Panc1 (cell line): ENCODE measurements around the gene FOXK2. TPM values are rescaled to one million over a fixed set of nuclear protein-coding genes. Genes with fewer than 3 reads are reported as not detected.

Experiments used
- ATAC-seq: fragments of 200-7000 bp; cut with Tn5 transposase; 2 replicates; pipeline ENCODE4 v1.9.1; 2020; ENCODE audit warnings: mild to moderate bottlenecking, moderate library complexity
- BruUV-seq: library from RNA; stranded (reverse); fragments of 400-500 nt; replicated peaks from 2 replicates; lab custom pipeline; 2021; lab: Mats Ljungman, UMichigan
- CTCF ChIA-PET: fragments of 300-600 bp; sonication (Branson Sonifier 250); formaldehyde crosslinking; loops from one replicate; lab custom pipeline; 2022; ENCODE audit warnings: antibody characterized with exemption; lab: Charles Lee
- POLR2A ChIA-PET: fragments of 300-600 bp; sonication (Branson Sonifier 250); formaldehyde crosslinking; loops from one replicate; lab custom pipeline; 2022; ENCODE audit warnings: antibody characterized with exemption; lab: Charles Lee
- DNase-seq: peaks from one replicate; pipeline ENCODE4 v3.0.0-alpha.2; 2010; ENCODE audit warnings: low read depth, low spot score
- H3K27ac ChIP-seq: 2 replicates; pipeline ENCODE4 v1.5.1; 2011; ENCODE audit warnings: mild to moderate bottlenecking, low read length, inconsistent platforms
- H3K27me3 ChIP-seq: fragments of 200-500 bp; sonication (Bioruptor generic); 2 replicates; pipeline ENCODE4 v1.6.0; 2014; ENCODE audit warnings: low read length, inconsistent platforms; ENCODE audit not compliant: control insufficient read depth, insufficient read depth
- H3K36me3 ChIP-seq: fragments of 200-500 bp; sonication (Bioruptor generic); 2 replicates; pipeline ENCODE4 v1.5.1; 2014; ENCODE audit warnings: inconsistent platforms, mild to moderate bottlenecking, low read length, moderate library complexity; ENCODE audit not compliant: control insufficient read depth, insufficient read depth
- H3K4me1 ChIP-seq: 2 replicates; pipeline ENCODE4 v1.5.1; 2011; ENCODE audit warnings: inconsistent platforms, mild to moderate bottlenecking, low read length, moderate library complexity; ENCODE audit not compliant: control insufficient read depth, insufficient read depth
- H3K4me3 ChIP-seq, 2 experiments: 2 replicates each; pipeline ENCODE4 v1.5.1; 2011 to 2012; ENCODE audit warnings: low read depth in 2 of 2, low read length in 2 of 2, mild to moderate bottlenecking in 2 of 2, inconsistent platforms in 1 of 2, moderate library complexity in 1 of 2
- H3K9me3 ChIP-seq: fragments of 200-500 bp; sonication (Bioruptor generic); 2 replicates; pipeline ENCODE4 v1.5.1; 2014; ENCODE audit warnings: low read depth, mild to moderate bottlenecking, inconsistent platforms, low read length, moderate library complexity; ENCODE audit not compliant: control insufficient read depth, insufficient read depth
- POLR2AphosphoS5 ChIP-seq: IDR thresholded peaks from 2 replicates; pipeline ENCODE4 v1.6.1; 2012; ENCODE audit warnings: mild to moderate bottlenecking, low read depth, low read length, moderate library complexity
- SIN3A ChIP-seq: IDR thresholded peaks from 2 replicates; pipeline ENCODE4 v1.6.1; 2012; ENCODE audit warnings: low read depth, mild to moderate bottlenecking, low read length, moderate library complexity, borderline replicate concordance; ENCODE audit not compliant: insufficient read depth
- TCF7L2 ChIP-seq: IDR thresholded peaks from 2 replicates; pipeline ENCODE4 v1.6.1; 2011; ENCODE audit warnings: mild to moderate bottlenecking, low read depth, low read length, inconsistent platforms
- in situ Hi-C: cut with HindIII; loops from 2 replicates; pipeline ENCODE4 v1.10.0; 2016; ENCODE audit warnings: low sequenced_read_pairs, low pct_unique_long_range_greater_than_20kb
- intact Hi-C: fragments of 100-400 bp; cut with micrococcal nuclease; formaldehyde crosslinking; loops from one replicate; pipeline ENCODE4 v1.10.0; 2022; ENCODE audit not compliant: unreplicated experiment
- total RNA-seq: library from RNA; stranded (reverse); gene quantifications from one replicate; pipeline ENCODE4 v1.2.1, GENCODE V29; 2021; ENCODE audit not compliant: unreplicated experiment
- TF ChIP-seq, protein P1 (sequence below): fragments of 450-650 bp; IDR thresholded peaks from 2 replicates; pipeline ENCODE4 v1.5.1; 2017; ENCODE audit warnings: mild to moderate bottlenecking
- TF ChIP-seq, protein P2 (sequence below), 2 experiments: IDR thresholded peaks; 2 replicates each; pipeline ENCODE4 v1.6.1; 2011 to 2012; ENCODE audit warnings: low read depth in 2 of 2, control low read depth in 1 of 2, low read length in 1 of 2, mild to moderate bottlenecking in 1 of 2, moderate library complexity in 1 of 2; ENCODE audit not compliant: insufficient read depth in 1 of 2

The FOXK2 gene
- total RNA-seq, 1 experiment from 2014 or later: 143 TPM

DNA sequence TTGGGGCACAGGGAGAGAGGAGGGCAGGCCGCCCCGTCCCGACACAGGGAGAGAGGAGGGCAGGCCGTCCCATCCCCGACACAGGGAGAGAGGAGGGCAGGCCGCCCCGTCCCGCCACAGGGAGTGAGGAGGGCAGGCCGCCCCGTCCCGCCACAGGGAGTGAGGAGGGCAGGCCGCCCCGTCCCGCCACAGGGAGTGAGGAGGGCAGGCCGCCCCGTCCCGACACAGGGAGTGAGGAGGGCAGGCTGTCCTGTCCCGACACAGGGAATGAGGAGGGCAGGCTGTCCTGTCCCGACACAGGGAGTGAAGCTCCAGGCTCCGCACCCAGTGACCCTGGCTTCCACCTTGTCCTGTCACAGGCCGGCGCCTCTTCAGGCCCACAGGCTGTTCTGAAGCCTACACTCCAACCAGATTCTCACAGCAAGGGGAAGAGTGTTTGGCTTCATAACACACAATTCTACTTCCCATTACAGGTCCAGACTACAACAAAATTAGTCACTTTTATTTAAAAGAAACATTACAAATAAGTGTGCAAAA lies 94.6 kb downstream of the FOXK2 start:
- H3K27ac ChIP-seq: no peak overlapping the region
- intact Hi-C loops (no loop called here), in situ Hi-C loops (no loop called here)
- no peaks in the 10 kb centered on the region for H3K27me3 ChIP-seq
- CTCF ChIA-PET: no interaction called here
- TF ChIP-seq POLR2AphosphoS5: no peak
- TF ChIP-seq, protein P1, sequence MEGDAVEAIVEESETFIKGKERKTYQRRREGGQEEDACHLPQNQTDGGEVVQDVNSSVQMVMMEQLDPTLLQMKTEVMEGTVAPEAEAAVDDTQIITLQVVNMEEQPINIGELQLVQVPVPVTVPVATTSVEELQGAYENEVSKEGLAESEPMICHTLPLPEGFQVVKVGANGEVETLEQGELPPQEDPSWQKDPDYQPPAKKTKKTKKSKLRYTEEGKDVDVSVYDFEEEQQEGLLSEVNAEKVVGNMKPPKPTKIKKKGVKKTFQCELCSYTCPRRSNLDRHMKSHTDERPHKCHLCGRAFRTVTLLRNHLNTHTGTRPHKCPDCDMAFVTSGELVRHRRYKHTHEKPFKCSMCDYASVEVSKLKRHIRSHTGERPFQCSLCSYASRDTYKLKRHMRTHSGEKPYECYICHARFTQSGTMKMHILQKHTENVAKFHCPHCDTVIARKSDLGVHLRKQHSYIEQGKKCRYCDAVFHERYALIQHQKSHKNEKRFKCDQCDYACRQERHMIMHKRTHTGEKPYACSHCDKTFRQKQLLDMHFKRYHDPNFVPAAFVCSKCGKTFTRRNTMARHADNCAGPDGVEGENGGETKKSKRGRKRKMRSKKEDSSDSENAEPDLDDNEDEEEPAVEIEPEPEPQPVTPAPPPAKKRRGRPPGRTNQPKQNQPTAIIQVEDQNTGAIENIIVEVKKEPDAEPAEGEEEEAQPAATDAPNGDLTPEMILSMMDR: no peak
- TF ChIP-seq TCF7L2: no peak
- TF ChIP-seq, protein P2, sequence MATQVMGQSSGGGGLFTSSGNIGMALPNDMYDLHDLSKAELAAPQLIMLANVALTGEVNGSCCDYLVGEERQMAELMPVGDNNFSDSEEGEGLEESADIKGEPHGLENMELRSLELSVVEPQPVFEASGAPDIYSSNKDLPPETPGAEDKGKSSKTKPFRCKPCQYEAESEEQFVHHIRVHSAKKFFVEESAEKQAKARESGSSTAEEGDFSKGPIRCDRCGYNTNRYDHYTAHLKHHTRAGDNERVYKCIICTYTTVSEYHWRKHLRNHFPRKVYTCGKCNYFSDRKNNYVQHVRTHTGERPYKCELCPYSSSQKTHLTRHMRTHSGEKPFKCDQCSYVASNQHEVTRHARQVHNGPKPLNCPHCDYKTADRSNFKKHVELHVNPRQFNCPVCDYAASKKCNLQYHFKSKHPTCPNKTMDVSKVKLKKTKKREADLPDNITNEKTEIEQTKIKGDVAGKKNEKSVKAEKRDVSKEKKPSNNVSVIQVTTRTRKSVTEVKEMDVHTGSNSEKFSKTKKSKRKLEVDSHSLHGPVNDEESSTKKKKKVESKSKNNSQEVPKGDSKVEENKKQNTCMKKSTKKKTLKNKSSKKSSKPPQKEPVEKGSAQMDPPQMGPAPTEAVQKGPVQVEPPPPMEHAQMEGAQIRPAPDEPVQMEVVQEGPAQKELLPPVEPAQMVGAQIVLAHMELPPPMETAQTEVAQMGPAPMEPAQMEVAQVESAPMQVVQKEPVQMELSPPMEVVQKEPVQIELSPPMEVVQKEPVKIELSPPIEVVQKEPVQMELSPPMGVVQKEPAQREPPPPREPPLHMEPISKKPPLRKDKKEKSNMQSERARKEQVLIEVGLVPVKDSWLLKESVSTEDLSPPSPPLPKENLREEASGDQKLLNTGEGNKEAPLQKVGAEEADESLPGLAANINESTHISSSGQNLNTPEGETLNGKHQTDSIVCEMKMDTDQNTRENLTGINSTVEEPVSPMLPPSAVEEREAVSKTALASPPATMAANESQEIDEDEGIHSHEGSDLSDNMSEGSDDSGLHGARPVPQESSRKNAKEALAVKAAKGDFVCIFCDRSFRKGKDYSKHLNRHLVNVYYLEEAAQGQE (IDR thresholded peaks at IDR 0.05; ENCODE audit: insufficient read depth in 1 of 2, low read depth in 2 of 2, low read length in 1 of 2): no peak
- TF ChIP-seq SIN3A: no peak
- H3K4me3 ChIP-seq: no peak overlapping the region
- H3K36me3 ChIP-seq: peaks cover 11% of the 10 kb centered on the region
- H3K9me3 ChIP-seq: no peaks in the 10 kb centered on the region
- no peaks in the 10 kb centered on the region for H3K4me1 ChIP-seq
- POLR2A ChIA-PET: no interaction called here
- DNase-seq (no peak), ATAC-seq (no peak)
- BruUV-seq: no TSS peak

- POLR2A ChIA-PET: no interaction called here
- ATAC-seq (peak; percentile 40; the same call in 1 of the 2 replicates), DNase-seq (no peak)
- H3K36me3 ChIP-seq: peaks cover 12% of the 10 kb centered on the region; the same call in 1 of the 2 replicates
- no peaks in the 10 kb centered on the region for H3K27me3 ChIP-seq
- CTCF ChIA-PET: no interaction called here
- H3K9me3 ChIP-seq: no peaks in the 10 kb centered on the region
- TF ChIP-seq, protein P2 (IDR thresholded peaks at IDR 0.05; ENCODE audit: insufficient read depth in 1 of 2, low read depth in 2 of 2, low read length in 1 of 2): no peak
- no peak for TF ChIP-seq SIN3A
- TF ChIP-seq POLR2AphosphoS5: no peak
- TF ChIP-seq, protein P1: no peak
- no peak for TF ChIP-seq TCF7L2
- H3K4me3 ChIP-seq: no peak overlapping the region
- TSS peak; percentile 88 for BruUV-seq
- H3K27ac ChIP-seq: no peak overlapping the region
- no peaks in the 10 kb centered on the region for H3K4me1 ChIP-seq
- intact Hi-C loops (no loop called here), in situ Hi-C loops (no loop called here)
Measured at GRCh38 chr17:82615084-82616020, 95.8 kb downstream of the FOXK2 start.
